Frontal cortex (tissue), 4 donors: ENCODE measurements around the gene CPSF7. TPM values are rescaled to one million over a fixed set of nuclear protein-coding genes. Genes with fewer than 3 reads are reported as not detected.

Experiments used
- DNase-seq, 2 donors: peaks; one replicate each; pipeline ENCODE4 v3.0.0; 2012; ENCODE audit warnings: low spot score in 2 of 2
- FAIRE-seq: peaks from 2 replicates; lab custom pipeline; 2012; peaks lifted over from hg19 to GRCh38; lab: Jason Lieb, UNC
- small RNA-seq: library from RNA; depleted of rRNA; stranded (forward); fragments of <200 nt; gene quantifications from one replicate; pipeline ENCODE3, GENCODE V24; 2014
- total RNA-seq: library from RNA; depleted of rRNA; stranded (reverse); fragments of >200 nt; gene quantifications from one replicate; pipeline ENCODE4 v1.2.3, GENCODE V29; 2014
- donor health status: control.
- donor health status: control.
- donor health status: control.

Gene CPSF7
- total RNA-seq, 1 donor from 2014 or later = 15.5 TPM

- FAIRE-seq = no peak
- no peak for DNase-seq
Observed at GRCh38 chr11:61361237-61361740, 68.5 kb downstream of the CPSF7 start.

GRCh38 chr11:61359516-61359915 is 70.3 kb downstream of the CPSF7 start:
- DNase-seq (no peak), FAIRE-seq (no peak)

GRCh38 chr11:61358566-61358965 is 71.2 kb downstream of the CPSF7 start:
- DNase-seq (no peak), FAIRE-seq (no peak)

- DNase-seq = no peak
- FAIRE-seq = no peak
Observed at GRCh38 chr11:61357894-61358239, 71.9 kb downstream of the CPSF7 start.

GRCh38 chr11:61357233-61357893 is 72.4 kb downstream of the CPSF7 start:
- no peak for DNase-seq
- FAIRE-seq = no peak

GRCh38 chr11:61356706-61357105 is 73.1 kb downstream of the CPSF7 start:
- no peak for FAIRE-seq

GRCh38 chr11:61354208-61354607 is 75.6 kb downstream of the CPSF7 start:
- no peak for FAIRE-seq
- DNase-seq = no peak

More at GRCh38 chr11:61356706-61357105, 73.1 kb downstream of the CPSF7 start:
- no peak for DNase-seq

- FAIRE-seq (no peak), DNase-seq (no peak)
Observed at GRCh38 chr11:61353131-61354067, 76.4 kb downstream of the CPSF7 start.

Small RNAs within 50 kb of the gene (small RNA-seq; reads per million reads assigned to genes)
- not detected for gene RN7SL23P

Other genes starting within 250 kb of the CPSF7 start
- not detected for gene PGA3, start 226.5 kb downstream of the CPSF7 start, total RNA-seq
- 0.82 TPM for gene PGA4, start 207.6 kb downstream of the CPSF7 start, total RNA-seq
- 0.82 TPM for gene PGA5, start 188.8 kb downstream of the CPSF7 start, total RNA-seq
- gene VWCE, start 134.7 kb downstream of the CPSF7 start, total RNA-seq = 2.0 TPM
- gene DDB1, start 96.9 kb downstream of the CPSF7 start, total RNA-seq = 223 TPM
- gene TKFC, start 96.7 kb downstream of the CPSF7 start, total RNA-seq = 7.7 TPM
- 4.9 TPM for gene CYB561A3, start 68.1 kb downstream of the CPSF7 start, total RNA-seq
- 28.5 TPM for gene TMEM138, start 67.6 kb downstream of the CPSF7 start, total RNA-seq
- 10.2 TPM for gene TMEM216, start 37.4 kb downstream of the CPSF7 start, total RNA-seq
- 68.5 TPM for gene SDHAF2, start 149 bp upstream of the CPSF7 start, total RNA-seq
- gene LRRC10B, start 78.8 kb upstream of the CPSF7 start, total RNA-seq = 2.9 TPM
- 14.7 TPM for gene SYT7, start 151.1 kb upstream of the CPSF7 start, total RNA-seq